Measurements from ENCODE around the gene GPSM1. TPM values are rescaled to one million over a fixed set of nuclear protein-coding genes. Genes with fewer than 3 reads are reported as not detected.

GPSM1 gene
- total and polyA plus RNA-seq, 11 donors, result 24.1 to 80.2 (median 31.7) TPM

DNA sequence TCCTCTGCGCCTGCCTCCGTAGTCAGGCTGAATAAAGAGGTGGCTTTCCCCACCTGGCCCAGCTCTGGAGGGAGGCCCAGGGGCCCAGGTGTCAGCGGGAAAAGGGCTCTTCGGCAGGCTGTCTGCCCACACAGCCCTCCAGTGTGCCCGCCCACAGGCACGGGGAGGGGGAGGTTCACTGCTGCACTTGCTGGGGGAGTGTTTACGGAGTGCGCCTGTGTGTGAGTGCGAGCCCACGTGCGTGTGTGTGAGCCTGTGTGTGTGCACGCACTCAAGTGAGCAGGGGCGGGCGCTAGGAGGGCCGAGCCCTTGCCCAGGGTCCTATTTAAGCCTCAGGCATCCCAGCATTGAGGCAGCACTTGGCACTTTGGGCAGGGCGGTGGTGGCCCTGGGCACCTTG, 25.3 kb downstream of the GPSM1 start:
- no peaks in the 10 kb centered on the region for H3K9me3 ChIP-seq
- TF ChIP-seq, protein P1, sequence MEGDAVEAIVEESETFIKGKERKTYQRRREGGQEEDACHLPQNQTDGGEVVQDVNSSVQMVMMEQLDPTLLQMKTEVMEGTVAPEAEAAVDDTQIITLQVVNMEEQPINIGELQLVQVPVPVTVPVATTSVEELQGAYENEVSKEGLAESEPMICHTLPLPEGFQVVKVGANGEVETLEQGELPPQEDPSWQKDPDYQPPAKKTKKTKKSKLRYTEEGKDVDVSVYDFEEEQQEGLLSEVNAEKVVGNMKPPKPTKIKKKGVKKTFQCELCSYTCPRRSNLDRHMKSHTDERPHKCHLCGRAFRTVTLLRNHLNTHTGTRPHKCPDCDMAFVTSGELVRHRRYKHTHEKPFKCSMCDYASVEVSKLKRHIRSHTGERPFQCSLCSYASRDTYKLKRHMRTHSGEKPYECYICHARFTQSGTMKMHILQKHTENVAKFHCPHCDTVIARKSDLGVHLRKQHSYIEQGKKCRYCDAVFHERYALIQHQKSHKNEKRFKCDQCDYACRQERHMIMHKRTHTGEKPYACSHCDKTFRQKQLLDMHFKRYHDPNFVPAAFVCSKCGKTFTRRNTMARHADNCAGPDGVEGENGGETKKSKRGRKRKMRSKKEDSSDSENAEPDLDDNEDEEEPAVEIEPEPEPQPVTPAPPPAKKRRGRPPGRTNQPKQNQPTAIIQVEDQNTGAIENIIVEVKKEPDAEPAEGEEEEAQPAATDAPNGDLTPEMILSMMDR (IDR thresholded peaks at IDR 0.05), result no peak
- peak in 1 of 2 donors; percentile 10 for TF ChIP-seq POLR2A (IDR thresholded peaks at IDR 0.05)
- H3K4me3 ChIP-seq, result peak overlapping the region in 9 of 12 donors; percentile 28 to 57 (median 43)
- peaks cover 0 to 26% (median 9%) of the 10 kb centered on the region in 9 donors for H3K36me3 ChIP-seq
- H3K27me3 ChIP-seq, result no peaks in the 10 kb centered on the region
- DNase-seq, result peak in 2 of 5 donors; percentile 46 to 72
- intact Hi-C loops (cut with DNase I), result no loop called here
- peak overlapping the region in 10 of 12 donors; percentile 71 to 96 (median 90) for H3K27ac ChIP-seq
- 62 to 78% (median 69%) methylated on average over 7 to 16 of the region's 16 CpGs for WGBS, 4 donors
- peak; percentile 12 to 53 (median 32) for ATAC-seq
- H3K4me1 ChIP-seq, result peaks cover 0 to 35% (median 14%) of the 10 kb centered on the region in 12 donors

DNA sequence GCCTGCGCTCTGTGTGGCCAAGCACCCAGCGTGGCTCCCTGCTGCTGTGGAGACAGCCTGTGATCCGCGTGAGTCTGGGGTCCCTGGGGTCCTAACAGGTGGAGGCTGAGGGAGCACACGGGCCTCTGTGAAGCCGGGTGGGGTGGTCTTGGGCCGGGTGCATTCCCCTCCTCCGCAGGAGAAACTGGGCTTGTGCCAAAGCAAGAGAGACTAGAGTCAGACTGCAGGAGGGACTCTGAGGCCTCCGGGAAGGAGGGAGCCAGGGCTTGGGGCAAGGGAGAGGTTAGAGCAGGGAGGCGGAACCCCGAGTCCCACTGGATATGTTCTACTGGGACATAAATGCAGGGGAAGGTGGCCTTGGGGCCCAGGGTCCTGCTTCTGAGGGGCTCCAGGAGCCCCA, 25.7 kb downstream of the GPSM1 start:
- TF ChIP-seq, protein P1 (IDR thresholded peaks at IDR 0.05), result no peak
- TF ChIP-seq POLR2A (IDR thresholded peaks at IDR 0.05), result no peak
- H3K27me3 ChIP-seq, result no peaks in the 10 kb centered on the region
- H3K4me3 ChIP-seq, result peak overlapping the region in 10 of 12 donors; percentile 22 to 57 (median 42)
- peaks cover 0 to 30% (median 9%) of the 10 kb centered on the region in 9 donors for H3K36me3 ChIP-seq
- ATAC-seq (no peak), DNase-seq (no peak)
- WGBS, 4 donors, result 69 to 80% (median 78%) methylated on average over 10 to 11 of the region's 11 CpGs
- peaks cover 0 to 35% (median 14%) of the 10 kb centered on the region in 12 donors for H3K4me1 ChIP-seq
- intact Hi-C loops (cut with DNase I), result no loop called here
- H3K27ac ChIP-seq, result peak overlapping the region in 11 of 12 donors; percentile 71 to 96 (median 89)
- no peaks in the 10 kb centered on the region for H3K9me3 ChIP-seq

DNA sequence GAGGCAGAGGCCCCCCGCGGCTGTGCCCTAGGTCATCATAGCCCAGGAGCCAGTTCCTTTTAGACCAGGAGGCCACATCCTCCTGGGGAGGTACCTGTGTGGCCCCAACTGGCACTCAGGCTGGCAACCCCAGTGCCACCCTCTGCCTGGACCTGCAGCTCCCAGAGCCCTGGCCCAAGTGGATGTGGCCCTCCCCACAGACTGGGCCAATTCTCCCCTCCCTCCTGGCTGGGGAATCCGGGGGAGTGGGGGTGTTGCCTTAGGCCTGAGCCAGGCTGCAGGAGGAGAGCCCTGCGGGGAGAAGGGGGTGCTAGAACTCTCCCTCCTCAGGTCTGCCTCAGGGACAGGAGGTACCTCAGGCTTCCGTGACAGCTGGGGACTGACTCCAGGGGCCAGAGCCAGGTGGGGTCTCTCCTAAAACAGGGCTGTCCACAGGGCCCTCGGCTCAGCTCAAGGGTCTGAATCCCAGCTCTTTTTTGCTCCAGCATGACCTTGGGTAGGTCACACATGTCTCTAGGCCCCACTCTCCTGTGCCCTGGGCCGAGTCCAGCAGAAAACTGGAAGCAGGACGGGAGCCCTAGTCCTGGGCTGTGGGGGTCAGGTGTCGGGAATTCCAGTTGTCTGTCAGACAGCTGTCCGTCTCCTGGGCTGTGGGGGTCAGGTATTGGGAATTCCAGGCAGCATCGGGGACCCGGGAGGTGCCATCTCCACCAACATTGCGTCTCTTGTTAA, 26.6 kb downstream of the GPSM1 start:
- Histone ChIP-seq H3K36me3 (peaks cover 0 to 31% (median 9%) of the 10 kb centered on the region in 9 donors), H3K27me3 (no peaks in the 10 kb centered on the region), H3K4me3 (peak overlapping the region in 9 of 12 donors; percentile 28 to 57 (median 43)), H3K9me3 (no peaks in the 10 kb centered on the region), H3K4me1 (peaks cover 0 to 35% (median 14%) of the 10 kb centered on the region in 12 donors), H3K27ac (peak overlapping the region; percentile 51 to 96 (median 88))
- ATAC-seq, result peak in 3 of 4 donors; percentile 5 to 23 (median 10)
- 46 to 56% (median 51%) methylated on average over 12 to 13 of the region's 13 CpGs for WGBS, 4 donors
- TF ChIP-seq, protein P1 (IDR thresholded peaks at IDR 0.05), result no peak
- no peak for TF ChIP-seq POLR2A (IDR thresholded peaks at IDR 0.05)
- peak in 1 of 5 donors; percentile 48 for DNase-seq
- intact Hi-C loops (cut with DNase I), result no loop called here

DNA sequence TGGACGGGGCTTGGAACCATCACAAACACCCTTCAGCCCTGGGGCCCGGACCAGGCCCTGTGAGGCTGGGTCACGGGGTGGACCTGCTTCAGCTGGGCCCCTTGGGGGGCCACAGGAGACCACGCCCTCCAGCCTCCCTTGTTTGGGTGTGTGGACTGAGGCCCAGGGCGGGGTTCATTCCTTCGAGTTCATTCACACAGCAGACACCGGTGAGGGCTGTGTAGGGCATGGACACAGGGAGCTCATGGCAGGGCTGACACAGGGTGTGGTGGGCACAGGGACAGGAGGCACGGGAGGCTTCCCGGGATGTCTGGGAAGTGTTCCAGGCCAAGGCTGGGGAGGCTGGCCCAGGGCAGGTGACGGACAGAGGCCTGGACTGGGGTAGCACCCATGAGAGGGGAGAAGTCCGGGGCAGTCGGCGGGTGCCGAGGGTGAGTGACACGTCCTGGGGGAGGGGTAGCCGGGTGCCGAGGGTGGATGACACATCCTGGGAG, 27.3 kb downstream of the GPSM1 start:
- TF ChIP-seq POLR2A (IDR thresholded peaks at IDR 0.05), result peak in 1 of 2 donors; percentile 49
- TF ChIP-seq, protein P1 (IDR thresholded peaks at IDR 0.05), result no peak
- H3K4me1 ChIP-seq, result peaks cover 0 to 35% (median 14%) of the 10 kb centered on the region in 12 donors
- WGBS, 4 donors, result 32 to 49% (median 38%) methylated on average over 11 to 17 of the region's 17 CpGs
- peak overlapping the region; percentile 51 to 96 (median 88) for H3K27ac ChIP-seq
- H3K27me3 ChIP-seq, result no peaks in the 10 kb centered on the region
- peak overlapping the region in 8 of 12 donors; percentile 33 to 57 (median 46) for H3K4me3 ChIP-seq
- intact Hi-C loops (cut with DNase I), result no loop called here
- peaks cover 0 to 30% (median 11%) of the 10 kb centered on the region in 9 donors for H3K36me3 ChIP-seq
- peak; percentile 59 to 82 (median 70) for ATAC-seq
- DNase-seq, result peak; percentile 79 to 89 (median 83)
- H3K9me3 ChIP-seq, result no peaks in the 10 kb centered on the region
